HG03432 (cell line): ENCODE results near the gene CABP5.

Experiments used
- ATAC-seq: cut with Tn5 transposase; IDR thresholded peaks from one replicate; pipeline ENCODE4 v1.9.1; 2021; ENCODE audit warnings: mild to moderate bottlenecking, moderate library complexity; ENCODE audit not compliant: unreplicated experiment

The CABP5 gene

GRCh38 chr19:48033604-48034003, 10.3 kb downstream of the CABP5 start:
- ATAC-seq: no peak

GRCh38 chr19:48030073-48030472, 13.8 kb downstream of the CABP5 start:
- no peak for ATAC-seq

- ATAC-seq: no peak
These were observed 14.4 kb downstream of the CABP5 start for GRCh38 chr19:48029431-48029830.

GRCh38 chr19:48025480-48025879, 18.4 kb downstream of the CABP5 start:
- no peak for ATAC-seq

- no peak for ATAC-seq
These were observed 20.4 kb downstream of the CABP5 start for GRCh38 chr19:48023518-48023917.

- no peak for ATAC-seq
These were observed 20.9 kb downstream of the CABP5 start for GRCh38 chr19:48023011-48023410.

GRCh38 chr19:48020686-48021085, 23.2 kb downstream of the CABP5 start:
- no peak for ATAC-seq

GRCh38 chr19:48010932-48011758, 32.7 kb downstream of the CABP5 start:
- ATAC-seq: no peak

GRCh38 chr19:48006762-48007161, 37.1 kb downstream of the CABP5 start:
- no peak for ATAC-seq

- ATAC-seq: no peak
These were observed 39.6 kb downstream of the CABP5 start for GRCh38 chr19:48004236-48004635.

- no peak for ATAC-seq
These were observed 43.0 kb downstream of the CABP5 start for GRCh38 chr19:48000846-48001245.

GRCh38 chr19:47998800-47999199, 45.1 kb downstream of the CABP5 start:
- ATAC-seq: no peak

- ATAC-seq: no peak
These were observed 47.6 kb downstream of the CABP5 start for GRCh38 chr19:47996230-47996727.

- no peak for ATAC-seq
These were observed 49.6 kb downstream of the CABP5 start, which contains the start of gene ELSPBP1 for GRCh38 chr19:47994209-47994802. Gene ELSPBP1, plus strand, starts transcription at chr19:47994632. Its CDS starts 14,036 bp downstream, at chr19:48008668.

- ATAC-seq: no peak
These were observed 51.8 kb downstream of the CABP5 start, which contains the start of gene BSPH1 for GRCh38 chr19:47992070-47992469. Gene BSPH1, minus strand, starts transcription at chr19:47992170. Its CDS starts 89 bp downstream, at chr19:47992081.

- ATAC-seq: no peak
These were observed 52.6 kb downstream of the CABP5 start for GRCh38 chr19:47991191-47991808.
